K562 (cell line): ENCODE data around the gene FAM184B. TPM values are rescaled to one million over a fixed set of nuclear protein-coding genes. Genes with fewer than 3 reads are reported as not detected.

Experiments used
- ATAC-seq: fragments of 200-7000 bp; cut with Tn5 transposase; 3 replicates; pipeline ENCODE4 v1.9.1; 2020; ENCODE audit warnings: moderate library complexity
- BruUV-seq: library from RNA; stranded (reverse); fragments of 400-500 nt; replicated peaks from 2 replicates; lab custom pipeline; 2021; lab: Mats Ljungman, UMichigan
- CTCF ChIA-PET: fragments of 300-600 bp; formaldehyde crosslinking; extraction: SDS; loops from one replicate; lab custom pipeline; 2021; ENCODE audit warnings: low intra/inter-chr PET ratio; lab: Yijun Ruan, JAX
- POLR2A ChIA-PET: fragments of 300-600, 350-650 bp; sonication (Branson Sonifier 250); formaldehyde crosslinking; extraction: SDS; loops from one replicate; lab custom pipeline; 2021; ENCODE audit warnings: antibody characterized with exemption, inconsistent platforms; lab: Yijun Ruan, JAX
- DNase-seq, 4 experiments: peaks; one replicate each; pipeline versions ENCODE4 v3.0.0 to v3.0.0-alpha.2; 2011 to 2018; ENCODE audit warnings: low spot score in 3 of 4, mixed read lengths in 3 of 4; ENCODE audit errors: extremely low read depth in 1 of 4
- FAIRE-seq: peaks from 2 replicates; lab custom pipeline; 2011; peaks lifted over from hg19 to GRCh38; lab: Jason Lieb, UNC
- H2AFZ ChIP-seq: 2 replicates; pipeline ENCODE4 v1.6.0; 2011; ENCODE audit warnings: low read depth, low read length, control low read depth, inconsistent platforms
- H3K27ac ChIP-seq: fragments of 200-600 bp; 3 replicates; pipeline ENCODE4 v1.8.0; 2011; ENCODE audit warnings: low read depth, mild to moderate bottlenecking, control low read depth, inconsistent platforms, low read length, moderate library complexity, mixed read lengths; ENCODE audit errors: extremely low read depth
- H3K27me3 ChIP-seq, 2 experiments: fragments of 300-600 bp in 1 of 2; 2 replicates in 1 of 2; 3 replicates in 1 of 2; pipeline versions ENCODE4 v1.6.0 to v1.8.0; 2011; ENCODE audit warnings: inconsistent platforms in 2 of 2, low read length in 2 of 2, mild to moderate bottlenecking in 1 of 2, mixed read lengths in 1 of 2, moderate library complexity in 1 of 2; ENCODE audit not compliant: control insufficient read depth in 2 of 2, insufficient read depth in 2 of 2
- H3K36me3 ChIP-seq: fragments of 300-600 bp; 3 replicates; pipeline ENCODE4 v1.8.0; 2011; ENCODE audit warnings: mild to moderate bottlenecking, low read length, inconsistent platforms; ENCODE audit not compliant: control insufficient read depth, insufficient read depth
- H3K4me1 ChIP-seq, 2 experiments: fragments of 200-600 bp in 1 of 2; replicated peaks in 1 of 2; 2 replicates in 1 of 2; 3 replicates in 1 of 2; pipeline versions ENCODE4 v1.5.1 to v1.8.0; 2011; ENCODE audit warnings: inconsistent platforms in 2 of 2, low read length in 2 of 2, mild to moderate bottlenecking in 1 of 2, mixed read lengths in 1 of 2, moderate library complexity in 1 of 2; ENCODE audit not compliant: control insufficient read depth in 2 of 2, insufficient read depth in 2 of 2
- H3K4me2 ChIP-seq: 2 replicates; pipeline ENCODE4 v1.6.1; 2011; ENCODE audit warnings: low read length, control low read depth, inconsistent platforms, mixed read lengths; ENCODE audit not compliant: insufficient read depth
- H3K4me3 ChIP-seq: fragments of 200-600 bp; sonication (generic), shearing (Covaris generic); 2 replicates; pipeline ENCODE4 v1.5.1; 2016; ENCODE audit warnings: control low read depth, inconsistent platforms
- H3K79me2 ChIP-seq: fragments of 200-600 bp; 3 replicates; pipeline ENCODE4 v1.8.0; 2011; ENCODE audit warnings: low read length, inconsistent platforms; ENCODE audit not compliant: control insufficient read depth, insufficient read depth
- H3K9ac ChIP-seq, 2 experiments: 2 replicates each; pipeline versions ENCODE4 v1.6.0 to v1.6.1; 2011; ENCODE audit warnings: low read depth in 2 of 2, low read length in 2 of 2, control low read depth in 1 of 2, inconsistent platforms in 1 of 2, mild to moderate bottlenecking in 1 of 2, mixed read lengths in 1 of 2; ENCODE audit not compliant: insufficient read depth in 1 of 2
- H3K9me1 ChIP-seq: one replicate; pipeline ENCODE4 v1.6.0; 2011; ENCODE audit warnings: inconsistent platforms, mild to moderate bottlenecking, low read length, moderate library complexity; ENCODE audit not compliant: control insufficient read depth, insufficient read depth
- H3K9me3 ChIP-seq: replicated peaks from 2 replicates; pipeline ENCODE4 v1.5.1; 2011; ENCODE audit warnings: low read depth, low read length, inconsistent platforms; ENCODE audit not compliant: control insufficient read depth, insufficient read depth
- H4K20me1 ChIP-seq: replicated peaks from 2 replicates; pipeline ENCODE4 v1.6.1; 2011; ENCODE audit warnings: low read length, inconsistent platforms, mixed read lengths; ENCODE audit not compliant: control insufficient read depth, insufficient read depth
- ADNP ChIP-seq: fragments of 200-800 bp; sonication (Bioruptor generic); IDR thresholded peaks from 2 replicates; pipeline ENCODE4 v1.6.1; 2016; ENCODE audit warnings: missing genetic modification characterization, missing compliant biosample characterization
- CBX2 ChIP-seq: fragments of 200-600 bp; sonication (generic); IDR thresholded peaks from one replicate; pipeline ENCODE4 v1.6.1; 2012; ENCODE audit warnings: mild to moderate bottlenecking, low read length, inconsistent platforms; ENCODE audit not compliant: insufficient read depth, poor library complexity, severe bottlenecking
- CHCHD3 ChIP-seq: fragments of 250-450 bp; sonication (Bioruptor Pico); IDR thresholded peaks from 2 replicates; pipeline ENCODE4 v2.1.2; 2022; ENCODE audit warnings: mild to moderate bottlenecking
- COPS2 ChIP-seq: fragments of 450-650 bp; conservative IDR thresholded peaks from 2 replicates; pipeline ENCODE4 v1.6.1; 2016; ENCODE audit warnings: mild to moderate bottlenecking, moderate library complexity
- CSDE1 ChIP-seq, 2 experiments: fragments of 450-650 bp; IDR thresholded peaks; 2 replicates each; pipeline ENCODE4 v1.6.1; 2016; ENCODE audit warnings: mild to moderate bottlenecking in 1 of 2
- DACH1 ChIP-seq: fragments of 450-650 bp; IDR thresholded peaks from 2 replicates; pipeline ENCODE4 v1.6.1; 2018; ENCODE audit not compliant: partially characterized antibody
- FOS ChIP-seq: IDR thresholded peaks from 3 replicates; pipeline ENCODE4 v1.6.1; 2011; ENCODE audit not compliant: insufficient read length; ENCODE audit errors: extremely low read depth
- MECOM ChIP-seq: fragments of 250-450 bp; sonication (Bioruptor Pico); IDR thresholded peaks from 2 replicates; pipeline ENCODE4 v1.8.0; 2022; ENCODE audit warnings: inconsistent platforms
- MTA3 ChIP-seq: fragments of 450-650 bp; formaldehyde crosslinking; IDR thresholded peaks from 2 replicates; pipeline ENCODE4 v1.6.1; 2017; ENCODE audit warnings: mild to moderate bottlenecking, borderline replicate concordance
- NFE2L1 ChIP-seq: fragments of 450-650 bp; IDR thresholded peaks from 2 replicates; pipeline ENCODE4 v1.6.1; 2016; ENCODE audit warnings: missing genetic modification characterization, low read depth, mild to moderate bottlenecking, missing compliant biosample characterization, moderate library complexity, borderline replicate concordance
- PHF8 ChIP-seq: fragments of 200-600 bp; sonication (generic); IDR thresholded peaks from 2 replicates; pipeline ENCODE4 v1.6.1; 2012; ENCODE audit warnings: mixed run types, mild to moderate bottlenecking, inconsistent platforms, low read length, moderate library complexity, borderline replicate concordance
- RHOXF2B ChIP-seq: fragments of 250-450 bp; sonication (Bioruptor Pico); conservative IDR thresholded peaks from 2 replicates; pipeline ENCODE4 v1.5.1; 2021
- SETDB1 ChIP-seq: IDR thresholded peaks from one replicate; pipeline ENCODE4 v1.6.1; 2012; ENCODE audit warnings: low read length, control low read depth, inconsistent platforms
- ZKSCAN8 ChIP-seq: fragments of 200-800 bp; sonication (Bioruptor generic); IDR thresholded peaks from 2 replicates; pipeline ENCODE4 v1.6.1; 2016; ENCODE audit warnings: missing genetic modification characterization, missing compliant biosample characterization
- ZNF212 ChIP-seq: fragments of 450-650 bp; formaldehyde crosslinking; IDR thresholded peaks from 2 replicates; pipeline ENCODE4 v1.4.0; 2020; ENCODE audit warnings: mild to moderate bottlenecking
- ZNF347 ChIP-seq: fragments of 450-650 bp; formaldehyde crosslinking; IDR thresholded peaks from 2 replicates; pipeline ENCODE4 v1.4.0; 2020; ENCODE audit warnings: low read depth, mild to moderate bottlenecking, moderate library complexity
- in situ Hi-C: fragments of 300-500 bp; cut with MboI; formaldehyde crosslinking; loops from 4 replicates; pipeline ENCODE4 v1.15.0; 2018; ENCODE audit warnings: inconsistent platforms, mixed read lengths
- intact Hi-C: fragments of 100-400 bp; cut with micrococcal nuclease; formaldehyde crosslinking; loops from 2 replicates; pipeline ENCODE4 v1.14.2; 2022
- polyA plus RNA-seq, 8 experiments: library from polyadenylated mRNA; depleted of rRNA in 4 of 8; stranded (reverse) in 5 of 8; unstranded in 3 of 8; fragments of >200 nt; fragmentation: Nextera tagmentation in 2 of 8; fragmentation: Illumina TruSeq in 1 of 8; extraction: Ambion mirVana in 2 of 8; extraction: Trizol in 1 of 8; gene quantifications; 2 replicates each; pipeline versions ENCODE4 v1.2.1 to v1.2.3, GENCODE V29; 2011 to 2014; ENCODE audit warnings: inconsistent platforms in 1 of 8, missing spikeins in 1 of 8
- total RNA-seq, 7 experiments: library from RNA; depleted of rRNA in 6 of 7; stranded (reverse); fragments of >200 nt in 6 of 7; fragmentation: Illumina TruSeq in 2 of 7; extraction: Trizol in 2 of 7; gene quantifications; 2 replicates each; pipeline versions ENCODE4 v1.2.1 to v1.2.3, GENCODE V29; 2011 to 2021; ENCODE audit warnings: low replicate concordance in 1 of 7
- TF ChIP-seq, protein P1 (sequence below): IDR thresholded peaks from 2 replicates; pipeline ENCODE4 v1.6.1; 2014; ENCODE audit warnings: antibody characterized with exemption
- TF ChIP-seq, protein P2 (sequence below): fragments of 250-450 bp; sonication (Bioruptor Pico); IDR thresholded peaks from 2 replicates; pipeline ENCODE4 v1.8.0; 2021; ENCODE audit warnings: borderline replicate concordance, mild to moderate bottlenecking, moderate library complexity; ENCODE audit not compliant: poor library complexity, severe bottlenecking
- TF ChIP-seq, protein P3 (sequence below): fragments of 450-650 bp; formaldehyde crosslinking; IDR thresholded peaks from 2 replicates; pipeline ENCODE4 v1.4.0; 2020; ENCODE audit warnings: mild to moderate bottlenecking
- TF ChIP-seq, protein P4 (sequence below): fragments of 450-650 bp; IDR thresholded peaks from 2 replicates; pipeline ENCODE4 v1.7.0; 2016; ENCODE audit warnings: borderline replicate concordance

Gene FAM184B
- total and polyA plus RNA-seq, 9 of the 15 experiments (the other 6 are each of a cell fraction or from before 2014, with no cell fraction given) = not detected

DNA sequence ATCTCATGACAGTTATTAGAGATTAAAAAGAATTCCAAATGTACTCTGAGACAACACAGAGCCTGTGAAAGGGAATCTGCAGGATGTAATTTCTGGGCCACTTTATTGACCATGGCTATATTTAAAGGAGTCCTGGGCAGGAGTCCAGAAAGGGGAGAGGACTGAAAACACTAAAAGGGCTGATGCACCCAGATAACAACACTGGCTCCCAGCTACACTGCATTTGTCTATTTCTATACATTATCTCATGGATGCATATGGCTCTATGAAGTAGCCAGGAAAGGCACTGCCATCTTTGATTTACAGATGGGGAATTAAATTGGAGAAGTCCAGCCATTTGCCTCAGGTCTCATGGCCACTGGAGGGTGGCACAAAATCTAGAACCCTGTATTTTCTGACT, 111.0 kb downstream of the FAM184B start:
- POLR2A ChIA-PET = interaction anchor here (0.7 to 0.8 kb wide), 2 partner anchors 18 to 21 kb away, joined by 3 read pairs; no protein-coding TSS in a partner anchor
- FAIRE-seq = peak; percentile 93
- BruUV-seq = no TSS peak
- Histone ChIP-seq H3K4me3 (no peak overlapping the region), H2AFZ (no peak overlapping the region), H4K20me1 (no peaks in the 10 kb centered on the region), H3K4me1 (peaks cover 0 to 29% of the 10 kb centered on the region in 2 experiments; a peak in 3 of 5 replicates), H3K36me3 (no peaks in the 10 kb centered on the region), H3K27ac (no peak overlapping the region; the same call in 2 of the 3 replicates), H3K9ac (no peak overlapping the region), H3K9me3 (no peaks in the 10 kb centered on the region), H3K9me1 (no peaks in the 10 kb centered on the region), H3K79me2 (no peaks in the 10 kb centered on the region), H3K4me2 (no peak overlapping the region), H3K27me3 (no peaks in the 10 kb centered on the region)
- DNase-seq = peak; percentile 50 to 90 (median 74)
- intact Hi-C loops = no loop called here
- in situ Hi-C loops = loop anchor here (25.0 kb wide), 1 partner anchor 917 kb away; no protein-coding TSS in a partner anchor
- CTCF ChIA-PET = no interaction called here
- ATAC-seq = peak; percentile 91
- TF ChIP-seq, protein P1, sequence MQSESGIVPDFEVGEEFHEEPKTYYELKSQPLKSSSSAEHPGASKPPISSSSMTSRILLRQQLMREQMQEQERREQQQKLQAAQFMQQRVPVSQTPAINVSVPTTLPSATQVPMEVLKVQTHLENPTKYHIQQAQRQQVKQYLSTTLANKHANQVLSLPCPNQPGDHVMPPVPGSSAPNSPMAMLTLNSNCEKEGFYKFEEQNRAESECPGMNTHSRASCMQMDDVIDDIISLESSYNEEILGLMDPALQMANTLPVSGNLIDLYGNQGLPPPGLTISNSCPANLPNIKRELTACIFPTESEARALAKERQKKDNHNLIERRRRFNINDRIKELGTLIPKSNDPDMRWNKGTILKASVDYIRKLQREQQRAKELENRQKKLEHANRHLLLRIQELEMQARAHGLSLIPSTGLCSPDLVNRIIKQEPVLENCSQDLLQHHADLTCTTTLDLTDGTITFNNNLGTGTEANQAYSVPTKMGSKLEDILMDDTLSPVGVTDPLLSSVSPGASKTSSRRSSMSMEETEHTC = no peak
- TF ChIP-seq FOS (no peak), SETDB1 (no peak), ZNF347 (CRISPR knock-in tag) (no peak), RHOXF2B (CRISPR knock-in tag) (no peak), CBX2 (no peak), NFE2L1 (tag) (no peak), DACH1 (no peak), ADNP (tag) (no peak), MTA3 (peak; percentile 74; the same call in 1 of the 2 replicates), CSDE1 (IDR thresholded peaks at IDR 0.05) (no peak), PHF8 (no peak), MECOM (CRISPR knock-in tag) (no peak), ZKSCAN8 (CRISPR knock-in tag) (0 out of 2 replicates have a peak, but pooled peaks have one; percentile 37), COPS2 (no peak), CHCHD3 (CRISPR knock-in tag) (no peak), ZNF212 (CRISPR knock-in tag) (no peak)
- TF ChIP-seq, protein P2, sequence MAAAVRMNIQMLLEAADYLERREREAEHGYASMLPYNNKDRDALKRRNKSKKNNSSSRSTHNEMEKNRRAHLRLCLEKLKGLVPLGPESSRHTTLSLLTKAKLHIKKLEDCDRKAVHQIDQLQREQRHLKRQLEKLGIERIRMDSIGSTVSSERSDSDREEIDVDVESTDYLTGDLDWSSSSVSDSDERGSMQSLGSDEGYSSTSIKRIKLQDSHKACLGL = no peak
- TF ChIP-seq, protein P3, sequence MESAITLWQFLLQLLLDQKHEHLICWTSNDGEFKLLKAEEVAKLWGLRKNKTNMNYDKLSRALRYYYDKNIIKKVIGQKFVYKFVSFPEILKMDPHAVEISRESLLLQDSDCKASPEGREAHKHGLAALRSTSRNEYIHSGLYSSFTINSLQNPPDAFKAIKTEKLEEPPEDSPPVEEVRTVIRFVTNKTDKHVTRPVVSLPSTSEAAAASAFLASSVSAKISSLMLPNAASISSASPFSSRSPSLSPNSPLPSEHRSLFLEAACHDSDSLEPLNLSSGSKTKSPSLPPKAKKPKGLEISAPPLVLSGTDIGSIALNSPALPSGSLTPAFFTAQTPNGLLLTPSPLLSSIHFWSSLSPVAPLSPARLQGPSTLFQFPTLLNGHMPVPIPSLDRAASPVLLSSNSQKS (CRISPR knock-in tag) = no peak
- TF ChIP-seq, protein P4, sequence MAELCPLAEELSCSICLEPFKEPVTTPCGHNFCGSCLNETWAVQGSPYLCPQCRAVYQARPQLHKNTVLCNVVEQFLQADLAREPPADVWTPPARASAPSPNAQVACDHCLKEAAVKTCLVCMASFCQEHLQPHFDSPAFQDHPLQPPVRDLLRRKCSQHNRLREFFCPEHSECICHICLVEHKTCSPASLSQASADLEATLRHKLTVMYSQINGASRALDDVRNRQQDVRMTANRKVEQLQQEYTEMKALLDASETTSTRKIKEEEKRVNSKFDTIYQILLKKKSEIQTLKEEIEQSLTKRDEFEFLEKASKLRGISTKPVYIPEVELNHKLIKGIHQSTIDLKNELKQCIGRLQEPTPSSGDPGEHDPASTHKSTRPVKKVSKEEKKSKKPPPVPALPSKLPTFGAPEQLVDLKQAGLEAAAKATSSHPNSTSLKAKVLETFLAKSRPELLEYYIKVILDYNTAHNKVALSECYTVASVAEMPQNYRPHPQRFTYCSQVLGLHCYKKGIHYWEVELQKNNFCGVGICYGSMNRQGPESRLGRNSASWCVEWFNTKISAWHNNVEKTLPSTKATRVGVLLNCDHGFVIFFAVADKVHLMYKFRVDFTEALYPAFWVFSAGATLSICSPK = no peak
